ENCODE results near the gene RPL36.

GRCh38 chr19:5676772-5677105 is 13.4 kb upstream of the RPL36 start:
- TF ChIP-seq POLR2A (IDR thresholded peaks at IDR 0.05; ENCODE audit: low read depth, low read length) (no peak), POLR2AphosphoS5 (IDR thresholded peaks at IDR 0.05; ENCODE audit: insufficient read depth, low read depth, low read length) (no peak), CTCF (IDR thresholded peaks at IDR 0.05; ENCODE audit: extremely low read depth in 1 of 2, insufficient read depth in 1 of 2, low read depth in 1 of 2, low read length in 2 of 2) (no peak), EZH2 (IDR thresholded peaks at IDR 0.05; ENCODE audit: borderline replicate concordance, low read depth, low read length, severe bottlenecking) (no peak), MAX (IDR thresholded peaks at IDR 0.05; ENCODE audit: insufficient read depth, insufficient read length) (no peak), MYC (IDR thresholded peaks at IDR 0.05; ENCODE audit: low read depth, low read length) (no peak), GATA2 (IDR thresholded peaks at IDR 0.05; ENCODE audit: insufficient read depth, insufficient read length, low read depth, low read length) (no peak), JUN (IDR thresholded peaks at IDR 0.05; ENCODE audit: borderline replicate concordance, insufficient read depth, insufficient read length, low read depth) (no peak)
